Neural cell (in vitro differentiated cells): ENCODE data around the gene DPP10.

Experiments used
- CTCF ChIP-seq: fragments of 450-650 bp; IDR thresholded peaks from 2 replicates; pipeline ENCODE4 v1.5.1; 2014; ENCODE audit warnings: antibody characterized with exemption, mild to moderate bottlenecking, moderate library complexity; ENCODE audit not compliant: poor library complexity, severe bottlenecking
- EZH2 ChIP-seq: fragments of 200-600, 300-800 bp; shearing (Covaris generic), sonication (generic); IDR thresholded peaks from 2 replicates; pipeline ENCODE4 v1.6.1; 2014; ENCODE audit warnings: antibody characterized with exemption, low read length, borderline replicate concordance, mild to moderate bottlenecking; ENCODE audit not compliant: insufficient read depth, poor library complexity, severe bottlenecking
- REST ChIP-seq: IDR thresholded peaks from 2 replicates; pipeline ENCODE4 v1.6.1; 2012; ENCODE audit warnings: borderline replicate concordance

GRCh38 chr2:115083225-115083624 is 640.8 kb downstream of the DPP10 start:
- TF ChIP-seq REST (no peak), CTCF (peak; percentile 45), EZH2 (no peak)
